Endodermal cell (in vitro differentiated cells): Measurements from ENCODE around the gene BAZ1A. TPM values are rescaled to one million over a fixed set of nuclear protein-coding genes. Genes with fewer than 3 reads are reported as not detected.

Source experiments
- DNase-seq: peaks from one replicate; pipeline ENCODE4 v3.0.0-alpha.2; 2017
- H3K27ac ChIP-seq: 2 replicates; pipeline ENCODE4 v1.5.1; 2013; ENCODE audit warnings: mild to moderate bottlenecking, low read depth, low read length, moderate library complexity
- H3K27me3 ChIP-seq: 2 replicates; pipeline ENCODE4 v1.6.1; 2013; ENCODE audit warnings: mild to moderate bottlenecking, low read length, moderate library complexity; ENCODE audit not compliant: insufficient read depth, control insufficient read depth, poor library complexity, severe bottlenecking
- H3K36me3 ChIP-seq: 2 replicates; pipeline ENCODE4 v1.7.0; 2013; ENCODE audit warnings: mild to moderate bottlenecking, low read length, moderate library complexity; ENCODE audit not compliant: control insufficient read depth, insufficient read depth
- H3K4me1 ChIP-seq: one replicate; pipeline ENCODE4 v1.7.0; 2013; ENCODE audit warnings: low read length; ENCODE audit not compliant: control insufficient read depth, insufficient read depth
- H3K4me3 ChIP-seq: 2 replicates; pipeline ENCODE4 v1.5.1; 2013; ENCODE audit warnings: mild to moderate bottlenecking, low read length, moderate library complexity
- H3K9ac ChIP-seq: 2 replicates; pipeline ENCODE4 v1.6.1; 2013; ENCODE audit warnings: mild to moderate bottlenecking, low read length, moderate library complexity; ENCODE audit not compliant: poor library complexity, severe bottlenecking; ENCODE audit errors: extremely low read depth
- H3K9me3 ChIP-seq: 2 replicates; pipeline ENCODE4 v1.6.1; 2013; ENCODE audit warnings: mild to moderate bottlenecking, low read length, moderate library complexity; ENCODE audit not compliant: control insufficient read depth
- H3K27ac Mint-ChIP-seq: 2 replicates; pipeline ENCODE4 v1.8.0; 2020; ENCODE audit warnings: mixed read lengths
- H3K27me3 Mint-ChIP-seq: 2 replicates; pipeline ENCODE4 v1.8.0; 2021; ENCODE audit warnings: mild to moderate bottlenecking, mixed read lengths; ENCODE audit not compliant: insufficient read depth
- H3K36me3 Mint-ChIP-seq: 2 replicates; pipeline ENCODE4 v1.8.0; 2020; ENCODE audit warnings: low read depth, mixed read lengths
- H3K4me1 Mint-ChIP-seq: 2 replicates; pipeline ENCODE4 v1.8.0; 2020; ENCODE audit warnings: mixed read lengths
- H3K4me3 Mint-ChIP-seq: 2 replicates; pipeline ENCODE4 v1.8.0; 2020; ENCODE audit warnings: mild to moderate bottlenecking, moderate library complexity, mixed read lengths
- H3K9me3 Mint-ChIP-seq: 2 replicates; pipeline ENCODE4 v1.8.0; 2020; ENCODE audit warnings: mild to moderate bottlenecking, mixed read lengths
- WGBS, 2 experiments: methylation state at CpG; one replicate each; pipeline versions ENCODE4 v1.1.5 to v1.1.7; 2013; ENCODE audit warnings: missing lambda C conversion rate in 2 of 2, mixed read lengths in 1 of 2; ENCODE audit not compliant: insufficient coverage in 1 of 2, insufficient read length in 1 of 2; 5-methylcytosine and 5-hydroxymethylcytosine counted together
- total RNA-seq, 2 donors: library from RNA; stranded (reverse); fragmentation: NEBNext Ultra II Directional in 1 of 2; extraction: Animal tissue kit (Norgen Biotek cat#: 25700) in 1 of 2; gene quantifications; 2 replicates in 1 of 2; 3 replicates in 1 of 2; pipeline ENCODE4 v1.2.1, GENCODE V29; 2021
- TF ChIP-seq, protein P1 (sequence below): fragments of 200-600 bp; sonication (generic); conservative IDR thresholded peaks from 2 replicates; pipeline ENCODE4 v1.5.0; 2021; ENCODE audit warnings: antibody characterized with exemption, mild to moderate bottlenecking

The BAZ1A gene
- total RNA-seq, 2 donors from 2014 or later, result 22.3 to 23.3 TPM

DNA sequence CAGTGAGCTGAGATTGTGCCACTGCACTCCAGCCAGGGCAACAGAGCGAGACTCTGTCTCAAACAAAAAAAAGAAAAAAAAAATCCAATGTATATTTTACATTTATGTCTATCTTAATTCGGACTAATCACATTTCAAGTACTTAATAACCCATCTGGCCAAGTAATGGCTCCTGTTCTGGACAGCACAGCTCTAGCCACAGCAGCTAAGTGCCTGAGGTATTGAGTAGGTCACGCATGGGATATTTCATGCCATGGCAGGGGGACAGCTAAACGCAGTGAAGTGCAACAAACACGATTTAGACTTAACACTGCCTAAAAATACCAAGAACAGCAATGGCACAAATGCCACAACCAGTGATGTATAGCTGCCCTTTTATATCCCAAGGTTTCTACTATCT, 8.0 kb downstream of the BAZ1A start:
- Histone ChIP-seq H3K4me1 (no peaks in the 10 kb centered on the region), H3K4me3 (no peak overlapping the region), H3K27ac (no peak overlapping the region), H3K27me3 (no peaks in the 10 kb centered on the region), H3K9ac (no peak overlapping the region), H3K36me3 (peaks cover 47% of the 10 kb centered on the region), H3K9me3 (no peaks in the 10 kb centered on the region)
- DNase-seq, result no peak
- Mint-ChIP-seq H3K36me3 (peaks cover 14% of the 10 kb centered on the region), H3K27me3 (no peaks in the 10 kb centered on the region), H3K4me1 (peaks cover under 1% of the 10 kb centered on the region), H3K27ac (no peak overlapping the region), H3K4me3 (no peak overlapping the region), H3K9me3 (no peaks in the 10 kb centered on the region)
- TF ChIP-seq, protein P1, sequence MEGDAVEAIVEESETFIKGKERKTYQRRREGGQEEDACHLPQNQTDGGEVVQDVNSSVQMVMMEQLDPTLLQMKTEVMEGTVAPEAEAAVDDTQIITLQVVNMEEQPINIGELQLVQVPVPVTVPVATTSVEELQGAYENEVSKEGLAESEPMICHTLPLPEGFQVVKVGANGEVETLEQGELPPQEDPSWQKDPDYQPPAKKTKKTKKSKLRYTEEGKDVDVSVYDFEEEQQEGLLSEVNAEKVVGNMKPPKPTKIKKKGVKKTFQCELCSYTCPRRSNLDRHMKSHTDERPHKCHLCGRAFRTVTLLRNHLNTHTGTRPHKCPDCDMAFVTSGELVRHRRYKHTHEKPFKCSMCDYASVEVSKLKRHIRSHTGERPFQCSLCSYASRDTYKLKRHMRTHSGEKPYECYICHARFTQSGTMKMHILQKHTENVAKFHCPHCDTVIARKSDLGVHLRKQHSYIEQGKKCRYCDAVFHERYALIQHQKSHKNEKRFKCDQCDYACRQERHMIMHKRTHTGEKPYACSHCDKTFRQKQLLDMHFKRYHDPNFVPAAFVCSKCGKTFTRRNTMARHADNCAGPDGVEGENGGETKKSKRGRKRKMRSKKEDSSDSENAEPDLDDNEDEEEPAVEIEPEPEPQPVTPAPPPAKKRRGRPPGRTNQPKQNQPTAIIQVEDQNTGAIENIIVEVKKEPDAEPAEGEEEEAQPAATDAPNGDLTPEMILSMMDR, result no peak
- 50 to 66% methylated on average over 2 to 4 of the region's 5 CpGs for WGBS, 2 experiments

DNA sequence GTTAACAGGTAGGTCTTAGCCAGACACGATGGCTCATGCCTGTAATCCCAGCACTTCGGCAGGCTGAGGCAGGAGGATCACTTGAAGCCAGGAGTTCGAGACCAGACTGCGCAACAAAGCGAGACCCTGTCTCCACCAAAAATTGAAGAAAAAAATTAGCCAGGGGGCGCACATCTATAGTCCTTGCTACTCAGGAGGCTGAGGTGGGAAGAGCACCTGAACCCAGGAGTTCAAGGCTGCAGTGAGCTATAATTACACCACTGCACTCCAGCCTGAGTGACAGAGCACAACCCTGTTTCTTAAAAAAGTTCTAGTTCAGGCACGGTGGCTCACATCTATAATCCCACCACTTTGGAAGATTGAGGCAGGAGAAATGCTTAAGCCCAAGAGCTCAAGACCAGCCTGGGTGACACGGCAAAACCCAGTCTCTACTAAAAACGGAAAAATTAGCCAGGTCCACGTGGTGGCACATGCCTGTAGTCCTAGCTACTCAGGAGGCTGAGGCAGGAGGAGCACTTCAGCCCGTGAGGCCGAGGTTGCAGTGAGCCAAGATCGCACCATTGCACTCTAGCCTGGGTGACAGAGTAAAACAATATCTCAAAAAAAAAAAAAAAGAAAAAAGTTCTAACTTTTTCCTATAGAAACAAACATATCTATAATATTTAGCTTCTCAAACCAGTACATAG, 9.1 kb downstream of the BAZ1A start:
- no peak overlapping the region for H3K27ac ChIP-seq
- H3K27me3 Mint-ChIP-seq, result no peaks in the 10 kb centered on the region
- 95 to 97% methylated on average over 10 to 12 of the region's 13 CpGs for WGBS, 2 experiments
- no peaks in the 10 kb centered on the region for H3K27me3 ChIP-seq
- no peak overlapping the region for H3K9ac ChIP-seq
- no peak overlapping the region for H3K4me3 Mint-ChIP-seq
- no peaks in the 10 kb centered on the region for H3K4me1 ChIP-seq
- H3K9me3 ChIP-seq, result no peaks in the 10 kb centered on the region
- peaks cover 14% of the 10 kb centered on the region for H3K36me3 Mint-ChIP-seq
- TF ChIP-seq, protein P1, result no peak
- H3K4me3 ChIP-seq, result no peak overlapping the region
- peaks cover 53% of the 10 kb centered on the region for H3K36me3 ChIP-seq
- no peaks in the 10 kb centered on the region for H3K9me3 Mint-ChIP-seq
- H3K4me1 Mint-ChIP-seq, result no peaks in the 10 kb centered on the region
- H3K27ac Mint-ChIP-seq, result no peak overlapping the region
- DNase-seq, result no peak

DNA sequence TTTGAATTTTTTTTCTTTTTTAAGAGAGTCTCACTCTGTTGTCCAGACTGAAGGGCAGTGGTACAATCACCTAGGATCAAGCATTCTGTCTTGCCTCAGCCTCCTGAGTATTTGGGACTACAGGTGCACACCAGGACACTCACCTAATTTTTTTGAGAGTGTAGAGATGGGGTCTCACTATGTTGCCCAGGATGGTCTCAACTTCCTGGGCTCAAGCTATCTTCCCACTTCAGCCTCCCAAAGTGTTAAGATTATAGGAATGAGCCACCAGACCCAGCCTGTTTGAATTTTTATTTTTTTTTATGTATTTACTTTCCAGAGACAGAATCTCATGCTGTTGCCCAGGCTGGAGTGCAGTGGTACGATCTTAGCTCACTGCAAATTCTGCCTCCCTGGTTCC, 11.3 kb downstream of the BAZ1A start:
- no peak overlapping the region for H3K4me3 ChIP-seq
- H3K9me3 ChIP-seq, result no peaks in the 10 kb centered on the region
- no peaks in the 10 kb centered on the region for H3K27me3 ChIP-seq
- no peak overlapping the region for H3K27ac ChIP-seq
- H3K27me3 Mint-ChIP-seq, result no peaks in the 10 kb centered on the region
- TF ChIP-seq, protein P1, result no peak
- H3K36me3 ChIP-seq, result peaks cover 49% of the 10 kb centered on the region
- H3K27ac Mint-ChIP-seq, result no peak overlapping the region
- no peaks in the 10 kb centered on the region for H3K4me1 ChIP-seq
- H3K4me1 Mint-ChIP-seq, result no peaks in the 10 kb centered on the region
- H3K4me3 Mint-ChIP-seq, result no peak overlapping the region
- peaks cover 17% of the 10 kb centered on the region for H3K36me3 Mint-ChIP-seq
- 91 to 100% methylated on average over 1 of the region's 1 CpG for WGBS, 2 experiments
- H3K9me3 Mint-ChIP-seq, result no peaks in the 10 kb centered on the region
- DNase-seq, result no peak
- H3K9ac ChIP-seq, result no peak overlapping the region
